ENCODE results near the gene TFF3.

TFF3 gene

DNA sequence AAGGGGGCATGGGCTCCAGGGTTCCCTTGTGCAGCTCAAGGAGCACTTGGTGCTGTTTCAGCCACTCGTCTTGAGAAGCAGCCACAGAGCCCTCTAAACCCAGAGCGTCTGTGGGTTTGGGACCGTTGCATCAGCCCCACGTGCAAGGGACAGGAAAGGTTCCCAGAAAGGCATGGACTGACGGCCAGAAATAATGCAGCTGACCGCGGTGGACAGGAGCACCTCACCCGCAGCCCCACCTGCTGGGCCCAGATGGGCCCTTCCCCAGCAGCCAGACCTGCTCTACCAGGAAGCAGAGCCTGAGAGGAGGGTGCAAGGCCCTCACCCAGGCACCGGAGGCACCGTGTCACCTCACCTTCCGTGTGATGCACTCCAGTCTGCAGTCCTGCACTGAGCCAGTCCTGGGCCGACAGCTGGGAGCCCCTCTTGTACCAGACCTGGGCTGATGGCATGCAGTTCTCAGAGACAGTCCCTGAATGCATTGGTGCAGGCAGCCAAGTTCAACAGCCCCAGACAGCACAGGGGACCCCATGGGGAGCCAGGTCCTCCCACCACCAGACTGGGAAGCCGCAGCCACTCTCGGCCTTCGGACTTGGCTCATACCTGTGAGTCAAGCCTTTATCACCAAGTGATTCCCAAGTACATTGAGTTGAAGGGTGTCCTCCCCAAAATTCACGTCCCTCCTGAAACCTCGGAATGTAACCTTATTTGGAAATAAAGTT is 4.8 kb upstream of the TFF3 start:
- DNase-seq: no peak

DNA sequence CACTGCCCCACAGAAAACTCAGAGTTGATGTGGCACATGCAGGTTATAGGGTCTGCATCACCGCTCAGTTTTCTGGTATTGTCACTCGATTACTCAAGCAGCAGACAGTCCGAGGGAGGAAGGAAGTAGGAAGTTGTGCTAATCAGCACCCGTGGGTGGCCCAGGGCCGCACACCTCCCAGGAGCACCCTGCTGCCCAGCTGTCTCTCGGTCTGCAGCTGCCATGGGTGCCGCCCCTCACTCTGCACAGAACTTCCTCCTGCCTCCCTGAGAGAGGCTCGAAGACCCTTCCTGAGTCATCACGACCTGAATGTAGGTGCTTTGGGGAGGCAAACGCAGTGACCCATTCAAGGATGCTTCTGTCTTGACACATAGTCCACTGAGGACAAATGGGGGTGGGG is 4.2 kb upstream of the TFF3 start:
- DNase-seq: no peak

DNA sequence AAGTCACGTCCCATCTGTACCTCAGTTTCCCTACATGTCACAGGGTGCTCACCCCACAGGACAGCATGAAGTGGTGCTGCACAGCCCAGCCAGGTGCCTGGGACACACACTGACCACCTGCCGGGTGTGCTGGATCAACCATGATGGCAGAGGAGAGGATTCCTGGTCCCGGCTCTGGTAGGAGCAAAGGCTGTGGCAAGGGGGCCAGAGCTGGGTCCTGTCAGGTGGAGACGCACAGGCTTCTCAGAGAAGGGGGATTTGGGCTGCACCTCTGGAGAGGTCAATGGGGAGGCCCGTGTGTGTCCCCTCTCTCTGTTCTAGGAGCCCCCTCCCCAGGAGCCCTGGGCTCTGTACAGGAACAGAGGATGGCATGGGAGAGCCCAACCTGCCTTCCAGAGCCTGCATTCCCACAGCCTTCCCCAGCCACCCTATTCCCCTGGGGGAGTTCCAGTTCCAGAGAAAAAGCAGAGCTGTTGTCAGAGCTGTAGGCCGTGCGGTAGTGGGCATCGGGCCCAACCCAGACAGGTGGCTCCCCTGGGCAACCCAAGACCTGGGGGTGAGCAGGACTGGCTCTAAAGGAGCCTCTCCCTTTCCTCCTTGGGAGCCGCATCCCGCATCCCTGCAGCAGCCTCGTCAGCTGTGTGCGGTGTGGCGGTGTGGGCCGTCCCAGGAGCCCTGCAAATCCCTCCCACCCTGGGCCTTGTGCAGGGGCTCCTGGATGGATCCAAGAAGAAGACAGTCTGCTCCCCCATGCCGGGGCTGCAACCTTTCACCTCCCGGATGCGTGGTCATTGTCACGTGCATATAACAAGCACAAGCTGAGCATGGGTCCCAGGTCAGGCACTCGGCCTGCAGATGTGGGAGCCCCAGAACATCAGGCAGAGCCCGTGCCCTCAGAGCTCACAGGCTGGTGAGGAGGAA is 2.9 kb upstream of the TFF3 start:
- no peak for DNase-seq

DNA sequence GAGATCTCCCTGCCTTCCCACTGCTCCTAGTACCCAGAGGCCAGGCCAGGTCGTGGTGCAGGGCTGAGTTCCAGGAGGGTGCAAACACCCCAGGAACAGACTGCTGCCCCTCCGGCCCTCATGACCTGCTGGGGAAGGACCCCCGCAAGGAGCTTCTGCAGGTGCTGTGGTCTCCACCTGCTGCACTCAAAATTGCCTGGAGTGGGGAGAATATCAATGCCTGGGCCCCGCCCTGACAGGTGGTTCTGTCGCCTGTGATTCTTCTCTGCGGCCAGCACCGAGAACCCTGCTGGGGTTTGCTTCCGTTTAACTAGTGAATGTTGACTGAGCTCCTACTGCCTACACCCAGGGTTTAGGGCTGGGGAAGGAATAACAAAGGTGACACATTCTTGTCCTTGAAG is 2.1 kb upstream of the TFF3 start:
- DNase-seq: no peak

DNA sequence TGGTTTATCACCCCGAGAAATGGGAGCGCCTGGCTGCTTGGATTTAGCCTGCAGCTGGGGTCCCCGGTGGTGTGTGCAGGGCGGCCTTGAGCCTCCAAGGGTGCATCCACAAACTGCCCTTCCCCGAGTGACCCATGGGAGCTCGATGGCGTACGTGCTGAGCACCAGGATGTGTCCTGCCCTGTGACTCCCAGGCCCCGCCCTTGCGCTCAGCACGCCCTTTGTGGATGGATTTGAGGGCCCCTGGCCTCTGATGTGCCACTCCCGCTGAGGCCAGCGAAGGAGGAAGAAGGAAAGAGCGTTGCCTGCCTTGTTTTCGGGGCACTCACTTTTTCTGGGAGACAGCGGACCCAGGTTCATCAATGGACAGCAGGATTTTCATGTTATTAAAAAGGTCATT is 1.7 kb upstream of the TFF3 start:
- no peak for DNase-seq

DNA sequence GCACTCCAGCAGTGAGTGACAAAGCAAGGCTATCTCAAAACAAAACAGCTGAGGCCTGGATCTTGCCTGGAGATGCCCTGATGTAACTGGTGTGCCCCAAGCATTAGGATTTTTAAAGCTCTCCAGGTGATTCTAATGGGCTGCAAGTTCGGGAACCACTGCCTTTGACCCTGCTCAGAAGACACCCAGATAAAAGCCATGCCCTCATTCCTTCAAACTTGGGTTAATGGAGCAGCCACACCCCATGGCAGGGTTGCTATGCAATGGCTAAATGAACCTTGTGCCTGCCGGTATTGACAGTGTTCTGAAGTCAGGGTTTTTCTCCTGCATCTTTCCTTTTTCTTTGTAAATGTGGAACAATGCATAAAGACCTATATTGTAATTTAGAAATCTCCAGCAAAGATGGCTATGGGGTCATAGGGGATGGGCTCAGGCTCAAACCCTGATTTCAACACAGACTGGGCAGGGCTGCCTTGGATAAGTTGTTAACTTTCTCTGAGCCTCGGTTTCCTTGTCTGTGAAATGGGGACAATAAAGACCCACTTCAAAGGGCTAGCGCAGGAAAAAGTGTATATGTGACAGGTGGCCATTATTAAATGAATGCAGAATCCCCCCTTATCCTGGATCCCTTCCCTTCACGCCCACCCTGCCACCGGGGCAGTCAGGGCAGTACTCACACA is 453 bp downstream of the TFF3 start:
- DNase-seq: no peak

DNA sequence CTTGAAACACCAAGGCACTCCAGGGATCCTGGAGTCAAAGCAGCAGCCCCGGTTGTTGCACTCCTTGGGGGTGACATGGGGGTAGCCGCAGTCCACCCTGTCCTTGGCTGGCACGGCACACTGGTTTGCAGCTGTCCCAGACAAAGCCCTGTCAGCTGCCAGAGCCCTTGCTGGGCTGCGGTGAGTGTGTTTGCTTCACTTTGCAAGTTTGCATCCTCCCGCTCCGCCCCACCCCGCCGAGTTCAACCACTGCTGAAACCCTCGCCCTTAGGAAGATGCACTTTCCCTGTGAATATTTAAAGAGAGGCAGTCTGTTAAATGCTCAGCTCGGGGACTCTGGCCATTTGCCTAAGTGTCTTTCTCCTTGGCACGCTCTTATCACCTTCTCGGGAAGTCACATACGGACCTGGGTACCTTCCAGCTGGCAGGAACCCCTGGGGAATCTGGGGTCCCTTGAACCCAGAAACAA is 1.7 kb downstream of the TFF3 start:
- DNase-seq: no peak

DNA sequence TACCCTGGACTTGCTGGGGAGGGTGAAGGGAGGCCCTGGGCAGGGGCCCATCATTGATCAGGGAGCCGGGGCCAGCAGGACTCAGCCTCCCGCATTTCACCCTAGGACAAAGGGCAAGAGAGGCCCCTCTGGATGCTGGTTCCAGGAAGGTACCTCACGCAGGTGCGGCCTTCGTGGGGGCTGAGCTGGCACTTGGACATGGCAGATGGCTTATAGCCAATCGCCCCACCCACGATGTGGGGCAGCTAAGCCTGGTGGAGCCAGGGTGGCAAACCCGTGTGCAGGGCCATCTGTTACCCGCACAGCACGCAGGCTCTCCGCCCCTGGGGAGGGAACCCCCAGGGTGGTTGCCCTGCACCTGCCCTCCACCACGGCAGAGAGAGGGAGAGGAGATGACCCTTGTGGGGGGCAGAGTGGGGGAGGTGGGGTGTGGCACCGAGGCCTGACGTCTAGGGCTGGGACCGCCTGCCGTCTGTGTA is 2.5 kb downstream of the TFF3 start:
- no peak for DNase-seq

DNA sequence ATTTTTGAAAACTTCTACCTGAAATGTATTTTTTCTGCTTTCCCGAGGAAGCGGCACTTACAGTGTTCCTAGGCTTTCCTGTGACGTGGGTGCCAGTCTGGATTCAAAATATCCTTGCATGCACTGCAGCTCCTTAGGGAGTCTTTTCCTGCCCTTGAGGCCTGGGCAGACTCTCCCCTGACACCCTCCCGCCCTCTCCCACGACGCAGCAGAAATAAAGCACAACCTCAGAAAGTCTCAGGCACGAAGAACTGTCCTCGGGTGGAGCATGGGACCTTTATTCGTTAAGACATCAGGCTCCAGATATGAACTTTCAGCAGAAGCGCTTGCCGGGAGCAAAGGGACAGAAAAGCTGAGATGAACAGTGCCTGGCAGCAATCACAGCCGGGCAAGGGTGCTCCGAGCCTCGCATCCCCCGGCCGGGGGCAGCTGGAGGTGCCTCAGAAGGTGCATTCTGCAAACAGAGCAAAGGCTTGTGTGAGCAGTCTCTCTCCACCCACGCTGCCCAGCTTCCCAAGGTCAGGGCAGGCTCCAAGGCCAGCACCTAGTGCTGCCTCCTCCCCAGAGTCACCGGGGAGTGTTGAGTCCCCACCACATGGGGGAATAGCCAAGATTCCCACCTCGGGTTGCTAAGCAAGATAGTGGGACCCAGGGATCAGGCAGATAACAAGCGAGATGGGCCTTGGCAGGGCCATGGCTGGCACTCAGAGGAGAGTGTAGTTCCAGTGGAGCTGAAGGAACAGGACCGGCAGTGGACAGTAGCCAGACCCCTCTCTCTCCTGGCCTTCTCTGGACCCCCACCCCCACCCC is 3.2 kb downstream of the TFF3 start:
- DNase-seq: no peak

DNA sequence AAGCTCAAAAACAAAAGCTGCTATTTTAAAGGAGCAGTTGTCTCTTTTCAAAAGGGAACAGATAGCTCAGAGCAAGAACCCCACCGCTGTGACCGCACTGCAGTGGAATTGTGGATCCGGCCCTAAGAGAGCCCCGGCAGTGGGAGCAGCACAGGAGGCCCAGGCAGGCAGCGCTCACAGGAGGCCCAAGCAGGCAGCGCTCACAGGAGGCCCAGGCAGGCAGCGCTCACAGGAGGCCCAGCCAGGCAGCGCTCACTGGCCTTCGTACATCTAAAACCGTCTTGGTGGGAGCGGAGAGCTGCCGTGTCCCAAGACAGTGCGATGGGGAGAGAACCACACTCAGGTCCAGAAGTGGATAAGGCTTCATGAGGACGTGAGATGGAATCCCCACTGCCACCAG is 4.0 kb downstream of the TFF3 start:
- no peak for DNase-seq

DNA sequence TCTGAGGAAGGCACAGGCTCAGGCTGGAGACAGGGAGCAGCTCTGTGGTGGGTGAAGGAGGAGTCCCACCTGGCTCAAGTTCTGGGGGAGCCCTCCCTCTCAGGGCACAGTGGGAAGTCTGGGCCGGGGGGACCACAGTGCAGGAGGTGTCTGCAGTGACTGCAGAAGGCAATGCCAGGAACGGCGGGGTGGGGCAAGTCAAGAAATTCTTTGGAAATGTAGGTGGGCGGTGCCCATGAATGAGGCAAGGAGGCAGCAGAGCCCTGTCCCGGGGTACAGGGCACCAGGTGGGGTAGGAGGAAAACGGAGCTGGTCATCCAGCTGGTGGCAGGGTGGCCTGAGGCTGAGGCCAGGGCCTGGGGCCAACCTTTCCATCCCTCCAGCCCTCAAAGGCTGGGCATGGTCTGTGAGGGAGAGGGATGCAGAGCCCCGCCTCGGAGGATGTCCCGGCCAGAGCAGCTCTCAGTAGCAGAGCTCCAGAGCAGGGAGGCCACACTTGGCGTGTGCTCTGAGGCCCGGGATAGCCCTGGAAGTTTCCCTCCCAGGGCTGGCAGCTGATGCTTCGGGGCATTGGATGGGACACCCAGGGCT is 4.7 kb downstream of the TFF3 start:
- no peak for DNase-seq

DNA sequence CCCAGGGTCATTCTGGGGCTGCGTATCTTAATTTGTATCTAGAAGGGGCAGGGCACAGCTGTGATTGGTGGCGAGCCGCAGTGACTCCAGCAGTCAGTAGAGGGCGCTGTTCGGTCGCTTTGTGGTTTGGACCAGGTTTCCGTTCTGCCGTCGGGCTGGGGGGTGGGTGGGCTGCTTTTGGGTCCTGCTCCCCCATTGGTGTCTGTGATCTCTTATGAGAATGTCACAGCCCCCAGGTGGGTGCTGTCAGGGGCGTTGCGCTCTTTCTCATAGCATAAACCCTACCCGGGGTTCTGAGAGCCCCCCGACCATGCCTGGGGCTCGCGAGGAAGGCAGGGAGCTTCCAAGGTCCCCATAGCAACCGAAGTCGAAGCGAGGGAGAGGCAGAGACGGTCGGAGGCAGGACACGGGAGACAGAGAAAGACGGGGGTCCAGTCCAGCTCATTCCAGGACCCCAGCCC is 5.4 kb downstream of the TFF3 start:
- peak; percentile 45 for DNase-seq

DNA sequence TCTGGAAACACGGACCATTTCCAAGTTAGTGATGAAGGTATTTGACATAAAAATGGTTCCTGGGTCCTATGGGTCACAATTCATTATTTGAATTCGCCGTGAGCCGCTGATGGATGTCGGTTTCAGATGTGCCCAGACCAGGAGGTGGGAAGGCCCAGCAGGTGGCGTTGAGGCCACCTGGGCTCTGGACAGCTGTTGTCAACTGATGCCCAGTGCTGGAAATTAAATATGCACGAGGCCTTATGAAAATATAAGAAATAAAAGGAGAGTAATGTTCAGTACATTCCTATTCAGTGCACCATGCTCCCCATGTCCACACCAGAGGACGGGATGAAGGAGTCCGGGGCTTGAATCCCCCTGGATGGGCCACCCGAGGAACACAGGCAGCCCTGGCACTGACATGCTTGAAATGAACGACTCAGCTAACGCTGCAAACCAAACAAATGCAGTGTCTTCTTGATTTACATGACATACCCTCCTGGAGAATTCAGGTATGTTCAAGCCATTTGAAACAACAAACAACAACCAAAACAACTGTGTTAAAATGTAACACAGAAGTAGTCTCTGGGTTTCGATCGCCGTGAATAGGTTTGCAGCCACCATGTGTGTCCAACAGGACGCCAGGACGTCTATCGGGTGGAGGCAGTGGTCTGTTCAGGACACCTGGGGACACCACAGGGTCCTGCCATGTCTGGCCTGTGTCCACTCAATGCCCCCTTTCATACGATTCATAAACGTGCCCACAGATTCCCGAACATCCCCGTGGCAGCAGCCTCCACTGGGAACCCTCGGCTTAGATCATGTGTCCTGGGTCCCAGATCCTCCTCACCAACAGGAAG is 6.1 kb downstream of the TFF3 start:
- DNase-seq: no peak

DNA sequence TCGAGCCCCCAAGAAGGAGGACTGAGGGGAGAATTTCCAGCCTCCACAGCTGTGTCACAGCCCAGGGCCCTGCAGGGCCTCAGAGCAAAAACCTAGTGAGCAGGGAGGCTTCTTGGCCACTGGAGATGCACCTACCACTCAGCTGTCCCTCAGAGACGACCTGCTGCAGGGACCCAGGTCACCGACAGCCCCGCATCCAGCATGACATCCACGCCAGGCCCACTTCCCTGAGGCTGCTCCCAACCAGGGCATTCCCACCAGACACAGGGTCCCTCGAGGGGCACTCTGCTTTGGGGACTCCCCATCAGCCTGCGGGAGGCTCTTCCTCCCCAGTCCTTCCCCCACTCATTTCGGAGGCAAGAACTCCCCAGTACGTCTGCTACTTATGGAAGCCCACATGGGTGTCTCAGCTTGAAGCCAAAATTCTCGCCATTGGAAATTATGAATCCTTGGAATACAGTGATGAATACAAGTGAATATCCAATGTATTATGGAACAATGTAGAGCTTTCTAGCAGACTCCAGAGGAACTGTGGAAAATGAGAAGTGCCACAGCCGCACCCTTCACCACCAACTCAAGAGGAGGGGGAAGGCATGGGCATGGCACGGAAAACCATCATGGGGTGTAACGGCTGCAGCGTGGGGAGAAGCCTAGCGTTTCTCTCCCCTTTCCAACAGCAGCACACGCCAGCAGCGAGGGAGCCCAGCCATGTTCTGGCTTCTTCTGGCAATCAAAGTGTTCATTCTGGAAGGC is 6.9 kb downstream of the TFF3 start:
- DNase-seq: no peak

DNA sequence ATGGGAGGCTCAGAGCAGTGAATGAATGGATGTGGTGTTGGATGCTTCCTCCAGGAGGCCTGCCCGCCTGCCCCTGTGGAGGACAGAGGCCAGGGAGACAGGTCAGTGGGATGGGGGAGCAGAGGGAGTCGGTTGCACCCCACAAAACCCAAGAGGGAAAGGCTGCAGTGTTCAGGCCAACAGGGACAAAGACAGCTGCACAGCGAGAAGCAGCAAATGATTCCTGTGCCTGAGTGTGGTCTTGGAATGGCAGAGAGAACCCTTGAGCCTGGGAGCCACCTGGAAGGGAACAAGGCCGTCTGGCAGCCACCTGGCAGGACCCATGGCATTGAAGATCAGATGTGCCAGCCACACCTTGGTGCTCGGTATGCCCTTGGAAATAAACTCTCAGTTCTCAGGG is 8.1 kb downstream of the TFF3 start:
- no peak for DNase-seq

DNA sequence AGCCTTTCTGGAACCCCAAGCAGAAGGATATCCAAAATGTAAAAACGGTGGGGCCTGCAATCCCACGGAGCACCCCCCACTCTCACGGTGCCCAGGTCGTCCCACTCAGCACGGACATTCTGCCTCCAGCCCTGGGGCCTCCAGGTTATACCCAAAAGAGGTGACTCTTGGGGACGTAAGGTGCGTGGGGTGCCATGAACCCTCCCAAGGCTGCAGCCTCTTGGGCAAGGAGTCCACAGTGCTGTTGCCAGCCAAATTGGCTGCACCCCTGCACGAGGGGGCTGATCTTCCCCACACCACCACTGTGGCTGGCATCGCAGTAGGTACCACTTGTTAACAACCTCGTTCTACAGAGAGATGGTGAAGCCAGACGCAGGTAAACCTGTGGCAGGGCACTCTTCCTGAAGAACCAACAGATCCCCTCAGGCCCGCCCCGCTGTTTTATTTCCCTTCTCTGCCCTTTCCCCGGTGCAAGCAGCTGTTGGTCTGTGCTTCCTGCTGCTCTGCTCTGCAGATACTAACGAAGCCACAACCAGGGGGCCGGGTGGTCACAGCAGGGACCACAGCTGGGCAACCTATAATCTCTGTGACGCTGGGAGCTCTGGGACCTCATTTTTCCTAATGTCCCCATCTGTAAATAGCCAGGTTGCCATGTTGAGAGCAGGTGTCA is 8.7 kb downstream of the TFF3 start:
- DNase-seq: no peak

DNA sequence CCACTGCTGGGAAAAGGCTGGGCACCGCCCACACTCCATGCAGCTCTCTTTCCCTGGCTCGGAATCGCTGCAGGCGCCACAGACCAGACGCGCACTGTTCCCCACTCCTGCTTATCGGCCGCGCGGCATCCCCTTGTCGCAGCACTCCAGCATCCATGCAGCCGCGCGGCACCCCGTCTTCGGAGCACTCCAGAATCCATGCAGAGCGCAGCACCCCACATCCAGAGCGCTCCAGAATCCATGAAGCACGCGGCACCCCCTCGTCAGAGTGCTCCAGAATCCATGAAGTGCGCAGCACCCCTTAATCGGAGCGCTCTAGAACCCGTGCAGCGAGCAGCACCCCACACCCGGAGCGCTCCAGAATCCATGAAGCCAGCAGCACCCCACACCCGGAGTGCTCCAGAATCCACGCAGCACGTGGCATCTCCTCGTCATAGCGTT is 9.5 kb downstream of the TFF3 start:
- no peak for DNase-seq

DNA sequence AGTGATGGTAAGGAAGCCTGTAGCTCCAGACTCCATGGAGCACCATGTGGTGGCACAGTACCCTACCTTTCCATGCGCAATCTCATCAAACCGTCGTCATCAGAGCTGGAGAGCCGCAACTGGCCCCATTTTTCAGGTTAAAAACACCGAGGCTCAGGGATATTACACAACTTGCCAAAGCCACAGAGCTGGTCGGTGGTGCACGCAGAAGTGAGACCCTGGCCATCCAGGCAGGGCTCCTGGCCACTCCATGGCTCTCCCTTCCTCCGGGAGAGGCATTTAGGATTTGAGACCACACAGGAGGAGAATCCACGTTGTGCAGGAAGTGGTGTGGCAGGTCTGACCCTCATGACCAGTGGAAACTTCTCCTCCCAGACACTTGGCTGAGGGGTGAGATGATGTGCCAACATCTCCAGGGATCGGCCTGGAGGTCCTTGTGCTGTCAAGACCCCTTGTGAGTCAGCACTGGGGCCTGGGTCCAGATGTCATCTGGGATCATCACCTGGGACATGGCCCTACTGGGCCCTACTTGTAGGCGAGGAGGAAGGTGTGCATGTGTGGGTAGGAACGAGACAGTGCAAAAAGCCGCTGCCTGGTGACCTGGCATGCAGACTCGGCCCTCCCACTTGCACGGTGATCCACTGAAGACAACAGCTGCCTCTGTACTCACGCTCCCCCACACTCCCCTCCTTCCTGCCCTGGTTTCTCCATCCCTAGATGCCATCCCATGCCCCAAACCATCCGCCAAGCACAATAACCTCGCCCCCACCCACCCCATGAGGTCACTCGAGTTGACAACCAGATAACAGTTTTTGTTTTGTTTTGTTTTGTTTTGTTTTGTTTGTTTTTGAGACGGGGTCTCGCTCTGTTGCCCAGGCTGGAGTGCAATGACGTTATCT is 10.4 kb downstream of the TFF3 start:
- no peak for DNase-seq

DNA sequence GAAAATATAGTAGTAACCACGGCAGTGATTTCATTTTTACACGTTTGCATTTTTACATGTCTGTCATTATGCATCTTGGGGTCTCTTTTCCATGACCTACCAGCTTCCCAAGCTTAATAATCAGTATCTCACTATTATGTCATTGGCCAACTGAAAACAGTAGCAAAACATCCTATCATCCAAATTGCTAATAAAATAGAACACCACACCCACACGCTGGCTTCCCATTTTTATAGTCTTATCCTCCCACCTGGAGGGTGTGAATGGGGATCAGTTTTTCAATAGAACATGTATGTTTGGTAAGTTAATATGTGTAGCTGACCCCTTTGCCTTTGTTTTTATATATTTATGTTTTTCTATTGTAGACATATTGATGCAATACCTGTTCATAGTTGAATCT is 11.8 kb downstream of the TFF3 start:
- DNase-seq: no peak
